ENCODE data around the gene SAMD11. TPM values are rescaled to one million over a fixed set of nuclear protein-coding genes. Genes with fewer than 3 reads are reported as not detected.

Gene SAMD11
- total RNA-seq, 1 donor from 2014 or later, result 0.07 TPM

GRCh38 chr1:932173-932510 is 8.4 kb downstream of the SAMD11 start:
- no peak for DNase-seq (ENCODE audit: low read depth, low spot score)

- DNase-seq (ENCODE audit: low read depth, low spot score), result no peak
These were observed 9.3 kb downstream of the SAMD11 start for GRCh38 chr1:932776-933602.

GRCh38 chr1:933603-933940 is 9.8 kb downstream of the SAMD11 start:
- DNase-seq (ENCODE audit: low read depth, low spot score), result no peak

- DNase-seq (ENCODE audit: low read depth, low spot score), result no peak
These were observed 11.4 kb downstream of the SAMD11 start for GRCh38 chr1:934991-935750.

- no peak for DNase-seq (ENCODE audit: low read depth, low spot score)
These were observed 12.1 kb downstream of the SAMD11 start for GRCh38 chr1:935751-936231.

GRCh38 chr1:936348-937264 is 12.9 kb downstream of the SAMD11 start:
- no peak for DNase-seq (ENCODE audit: low read depth, low spot score)

GRCh38 chr1:937521-937920 is 13.8 kb downstream of the SAMD11 start:
- DNase-seq (ENCODE audit: low read depth, low spot score), result no peak

GRCh38 chr1:938088-938683 is 14.5 kb downstream of the SAMD11 start:
- no peak for DNase-seq (ENCODE audit: low read depth, low spot score)

GRCh38 chr1:938711-939489 is 15.2 kb downstream of the SAMD11 start:
- DNase-seq (ENCODE audit: low read depth, low spot score), result no peak

GRCh38 chr1:939511-940106 is 15.9 kb downstream of the SAMD11 start:
- no peak for DNase-seq (ENCODE audit: low read depth, low spot score)

GRCh38 chr1:940107-941014 is 16.6 kb downstream of the SAMD11 start:
- no peak for DNase-seq (ENCODE audit: low read depth, low spot score)

GRCh38 chr1:941015-941587 is 17.4 kb downstream of the SAMD11 start:
- no peak for DNase-seq (ENCODE audit: low read depth, low spot score)

GRCh38 chr1:941588-942383 is 18.1 kb downstream of the SAMD11 start:
- DNase-seq (ENCODE audit: low read depth, low spot score), result no peak

GRCh38 chr1:942411-942821 is 18.7 kb downstream of the SAMD11 start:
- no peak for DNase-seq (ENCODE audit: low read depth, low spot score)

GRCh38 chr1:942864-943533 is 19.3 kb downstream of the SAMD11 start:
- no peak for DNase-seq (ENCODE audit: low read depth, low spot score)

GRCh38 chr1:943545-944340 is 20.0 kb downstream of the SAMD11 start:
- DNase-seq (ENCODE audit: low read depth, low spot score), result no peak

Measured in pulmonary artery endothelial cell (primary cell).